Natural killer cell treated with Interleukin-12 subunit alpha and Interleukin-12 subunit beta and Interleukin-15 and Interleukin-18, amount 100 ng/mL, for 72 hours (primary cell): ENCODE measurements around the gene ZFAND3. TPM values are rescaled to one million over a fixed set of nuclear protein-coding genes. Genes with fewer than 3 reads are reported as not detected.

Source experiments
- ATAC-seq, 2 donors: fragments of 150-1000 bp; cut with Tn5 transposase in 1 of 2; sonication (Bioruptor Pico), chemical (Tn5 transposase) in 1 of 2; 2 replicates each; pipeline ENCODE4 v1.10.0; 2021
- DNase-seq: peaks from one replicate; pipeline ENCODE4 v3.0.0; 2022; ENCODE audit warnings: low spot score
- H3K27ac Mint-ChIP-seq, 2 donors: 1 replicate in 1 of 2; 2 replicates in 1 of 2; pipeline ENCODE4 v1.8.0; 2022; ENCODE audit warnings: mixed read lengths in 2 of 2, mild to moderate bottlenecking in 1 of 2, moderate library complexity in 1 of 2
- H3K27me3 Mint-ChIP-seq, 2 donors: 1 replicate in 1 of 2; 2 replicates in 1 of 2; pipeline ENCODE4 v1.8.0; 2022; ENCODE audit warnings: mixed read lengths in 2 of 2
- H3K36me3 Mint-ChIP-seq: one replicate; pipeline ENCODE4 v1.8.0; 2022; ENCODE audit warnings: mixed read lengths
- H3K4me1 Mint-ChIP-seq, 2 donors: 1 replicate in 1 of 2; 2 replicates in 1 of 2; pipeline ENCODE4 v1.8.0; 2022; ENCODE audit warnings: low read depth in 2 of 2, mixed read lengths in 2 of 2, mild to moderate bottlenecking in 1 of 2
- H3K4me3 Mint-ChIP-seq: one replicate; pipeline ENCODE4 v1.8.0; 2022; ENCODE audit warnings: mixed read lengths
- H3K9me3 Mint-ChIP-seq: 2 replicates; pipeline ENCODE4 v1.8.0; 2022; ENCODE audit warnings: mixed read lengths
- total RNA-seq, 2 donors: library from RNA; stranded (reverse); gene quantifications; one replicate each; pipeline ENCODE4 v1.2.3, GENCODE V29; 2022

Gene ZFAND3
- total RNA-seq, 2 donors from 2014 or later = 51.0 to 100 TPM

DNA sequence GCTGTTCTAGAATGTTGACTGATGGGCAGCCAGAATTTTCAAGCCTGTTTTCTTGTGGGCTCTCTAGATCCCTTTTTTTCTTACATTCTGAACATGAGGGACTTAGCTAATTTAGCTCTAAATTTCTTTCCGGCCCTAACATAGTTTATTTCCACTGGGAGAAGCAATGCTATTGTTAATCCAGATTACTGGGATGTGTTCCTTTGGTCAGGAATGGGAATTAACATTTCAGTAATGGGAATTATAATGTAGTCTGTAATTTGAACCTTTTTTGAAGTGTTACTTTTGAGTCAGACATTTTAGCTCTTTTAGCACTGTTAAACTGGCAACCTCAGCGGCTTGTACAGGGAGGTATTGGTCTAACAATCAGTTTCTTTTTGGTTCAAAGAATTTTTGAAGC is 7.5 kb downstream of the ZFAND3 start:
- peaks cover 66 to 84% of the 10 kb centered on the region in 2 donors for H3K4me1 Mint-ChIP-seq
- DNase-seq = no peak
- peaks cover 6% of the 10 kb centered on the region for H3K36me3 Mint-ChIP-seq
- no peaks in the 10 kb centered on the region for H3K27me3 Mint-ChIP-seq
- ATAC-seq = no peak
- peak overlapping the region; percentile 76 to 80 for H3K27ac Mint-ChIP-seq
- peak overlapping the region; percentile 69 for H3K4me3 Mint-ChIP-seq
- H3K9me3 Mint-ChIP-seq = no peaks in the 10 kb centered on the region

DNA sequence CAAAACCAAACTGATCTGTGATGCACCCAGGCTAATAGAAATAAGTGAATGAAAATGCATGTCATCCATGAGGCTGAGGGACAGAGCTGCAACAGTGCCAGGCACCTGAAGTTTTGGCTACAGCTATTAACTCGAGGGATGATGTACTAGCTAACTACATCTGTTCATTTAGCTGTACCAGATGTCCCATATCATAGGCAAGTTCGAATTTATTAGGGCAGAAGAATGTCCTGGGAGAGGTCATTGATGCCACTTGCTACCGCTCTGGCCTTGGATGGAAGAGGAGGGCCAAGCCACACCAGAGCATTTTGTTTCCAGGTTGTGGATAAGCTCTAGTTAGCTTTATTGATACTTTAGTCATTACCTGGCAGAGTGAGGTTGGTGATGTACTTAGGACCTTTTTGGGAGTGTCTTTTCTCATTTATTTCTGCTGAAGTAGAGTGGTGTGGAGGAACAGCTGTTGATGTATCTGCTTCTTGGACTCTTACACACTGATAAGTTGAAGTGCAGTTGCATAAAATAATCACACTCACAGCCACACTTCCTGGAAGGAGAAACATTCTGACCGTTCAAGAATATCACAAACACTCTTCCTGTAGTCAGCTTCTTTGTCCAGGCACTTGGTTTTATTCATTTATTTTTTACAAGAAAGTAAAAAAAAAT is 8.2 kb downstream of the ZFAND3 start:
- peak overlapping the region; percentile 76 to 80 for H3K27ac Mint-ChIP-seq
- H3K4me3 Mint-ChIP-seq = peak overlapping the region; percentile 69
- H3K4me1 Mint-ChIP-seq = peaks cover 63 to 81% of the 10 kb centered on the region in 2 donors

DNA sequence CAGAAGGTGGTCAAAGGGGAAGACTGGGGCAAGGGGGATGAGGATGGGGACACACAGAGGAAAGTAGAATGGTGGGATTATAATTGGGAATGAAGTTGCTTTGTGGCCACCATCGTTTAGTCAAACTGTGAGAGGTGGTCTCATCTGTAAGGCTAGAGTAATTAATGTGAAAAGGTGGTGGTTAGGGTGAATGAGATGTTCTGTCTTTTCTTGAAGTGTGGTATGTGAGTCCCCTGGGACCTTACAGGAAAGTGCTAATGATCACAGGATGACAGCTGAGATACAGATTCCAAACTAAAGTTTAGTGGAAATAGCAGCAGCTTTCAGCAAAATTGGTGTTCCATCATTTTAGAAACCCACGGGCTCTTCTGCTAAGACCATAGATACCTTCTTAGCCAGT is 10.7 kb downstream of the ZFAND3 start:
- H3K27ac Mint-ChIP-seq = peak overlapping the region; percentile 76 to 80
- H3K9me3 Mint-ChIP-seq = no peaks in the 10 kb centered on the region
- H3K27me3 Mint-ChIP-seq = no peaks in the 10 kb centered on the region
- peak overlapping the region; percentile 38 for H3K4me3 Mint-ChIP-seq
- ATAC-seq (no peak), DNase-seq (no peak)
- peaks cover 13% of the 10 kb centered on the region for H3K36me3 Mint-ChIP-seq
- peaks cover 60 to 69% of the 10 kb centered on the region in 2 donors for H3K4me1 Mint-ChIP-seq

More for the DNA sequence above, 8.2 kb downstream of the ZFAND3 start:
- ATAC-seq (peak in 1 of 2 donors; percentile 29), DNase-seq (no peak)
- H3K27me3 Mint-ChIP-seq = no peaks in the 10 kb centered on the region
- peaks cover 6% of the 10 kb centered on the region for H3K36me3 Mint-ChIP-seq
- H3K9me3 Mint-ChIP-seq = no peaks in the 10 kb centered on the region

DNA sequence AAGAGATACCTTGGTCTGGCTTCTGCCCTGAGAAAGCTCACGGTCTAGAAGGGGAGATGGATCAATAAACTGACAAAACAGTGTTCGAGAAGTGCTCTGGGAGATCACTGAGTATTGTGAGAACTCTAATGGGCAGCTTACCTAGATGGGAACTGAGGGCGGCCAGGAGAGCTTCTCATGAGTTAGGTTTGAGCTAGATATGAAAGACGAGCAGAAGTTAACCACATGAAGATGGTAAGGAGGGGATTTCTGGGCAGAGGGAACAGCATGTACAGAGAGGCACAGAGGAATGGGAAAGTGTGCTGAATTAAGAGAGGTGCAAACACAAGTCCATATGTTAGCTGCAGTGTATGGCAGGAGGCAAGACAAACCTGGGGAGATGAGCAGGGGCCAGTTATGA is 11.9 kb downstream of the ZFAND3 start:
- Mint-ChIP-seq H3K27me3 (no peaks in the 10 kb centered on the region), H3K36me3 (peaks cover 13% of the 10 kb centered on the region), H3K4me3 (peak overlapping the region; percentile 60), H3K4me1 (peaks cover 62 to 65% of the 10 kb centered on the region in 2 donors), H3K27ac (peak overlapping the region; percentile 76 to 80), H3K9me3 (no peaks in the 10 kb centered on the region)
- DNase-seq (no peak), ATAC-seq (no peak)

DNA sequence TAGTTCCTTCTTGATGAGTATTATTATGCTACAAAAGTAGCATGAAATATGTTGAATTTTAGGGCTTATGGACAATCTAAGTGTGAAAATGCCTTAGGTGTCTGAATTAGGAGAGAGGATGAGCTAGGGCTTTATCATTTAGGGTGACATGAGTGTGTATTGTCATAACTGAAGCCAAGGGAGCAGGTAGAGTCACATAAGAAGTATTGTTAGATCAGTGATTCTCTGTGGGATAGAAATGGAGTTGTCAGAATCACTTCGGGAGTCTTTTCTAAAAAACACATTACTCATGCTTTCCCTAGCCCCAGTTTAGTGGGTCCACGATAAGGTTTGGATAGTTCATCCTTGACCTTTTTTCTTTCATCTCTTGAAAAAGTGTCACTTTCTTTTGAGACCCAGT is 16.4 kb downstream of the ZFAND3 start:
- DNase-seq (no peak), ATAC-seq (no peak)
- H3K9me3 Mint-ChIP-seq = no peaks in the 10 kb centered on the region
- no peak overlapping the region for H3K27ac Mint-ChIP-seq
- no peaks in the 10 kb centered on the region for H3K27me3 Mint-ChIP-seq
- peaks cover 51 to 54% of the 10 kb centered on the region in 2 donors for H3K4me1 Mint-ChIP-seq
- H3K36me3 Mint-ChIP-seq = peaks cover 13% of the 10 kb centered on the region
- no peak overlapping the region for H3K4me3 Mint-ChIP-seq

DNA sequence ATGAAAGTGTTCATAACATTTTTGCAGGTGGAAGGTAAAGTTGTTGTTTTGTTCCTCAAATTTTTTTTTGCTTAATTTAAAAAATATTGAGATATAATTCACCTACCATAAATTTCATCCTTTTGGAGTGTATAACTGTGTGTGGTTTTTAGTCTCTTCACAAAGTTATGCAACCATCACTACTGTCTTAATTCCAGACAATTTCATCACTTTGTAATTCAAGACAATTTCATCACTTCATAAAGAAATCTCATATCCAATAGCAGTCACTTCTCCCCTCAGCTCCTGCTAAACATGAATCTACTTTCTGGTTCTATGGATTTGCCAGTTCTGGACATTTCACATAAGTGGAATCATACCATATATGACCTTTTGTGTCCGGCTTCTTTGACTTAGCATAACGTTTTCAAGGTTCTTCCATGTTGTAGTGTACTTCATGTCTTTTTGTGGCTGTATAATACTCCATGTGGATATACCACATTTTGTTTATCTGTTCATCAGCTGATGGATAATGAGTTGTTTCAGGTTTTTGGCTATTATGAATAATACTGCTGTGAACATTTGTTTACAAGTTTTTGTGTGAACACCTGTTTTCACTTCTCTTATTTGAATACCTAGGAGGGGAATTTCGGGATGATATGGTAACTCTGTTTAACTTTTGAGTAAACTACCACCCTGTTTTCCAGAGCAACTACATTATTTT is 18.8 kb downstream of the ZFAND3 start:
- Mint-ChIP-seq H3K36me3 (peaks cover 7% of the 10 kb centered on the region), H3K27ac (no peak overlapping the region), H3K4me3 (no peak overlapping the region), H3K27me3 (no peaks in the 10 kb centered on the region), H3K9me3 (no peaks in the 10 kb centered on the region), H3K4me1 (peaks cover 47 to 55% of the 10 kb centered on the region in 2 donors)
- ATAC-seq (no peak), DNase-seq (no peak)

DNA sequence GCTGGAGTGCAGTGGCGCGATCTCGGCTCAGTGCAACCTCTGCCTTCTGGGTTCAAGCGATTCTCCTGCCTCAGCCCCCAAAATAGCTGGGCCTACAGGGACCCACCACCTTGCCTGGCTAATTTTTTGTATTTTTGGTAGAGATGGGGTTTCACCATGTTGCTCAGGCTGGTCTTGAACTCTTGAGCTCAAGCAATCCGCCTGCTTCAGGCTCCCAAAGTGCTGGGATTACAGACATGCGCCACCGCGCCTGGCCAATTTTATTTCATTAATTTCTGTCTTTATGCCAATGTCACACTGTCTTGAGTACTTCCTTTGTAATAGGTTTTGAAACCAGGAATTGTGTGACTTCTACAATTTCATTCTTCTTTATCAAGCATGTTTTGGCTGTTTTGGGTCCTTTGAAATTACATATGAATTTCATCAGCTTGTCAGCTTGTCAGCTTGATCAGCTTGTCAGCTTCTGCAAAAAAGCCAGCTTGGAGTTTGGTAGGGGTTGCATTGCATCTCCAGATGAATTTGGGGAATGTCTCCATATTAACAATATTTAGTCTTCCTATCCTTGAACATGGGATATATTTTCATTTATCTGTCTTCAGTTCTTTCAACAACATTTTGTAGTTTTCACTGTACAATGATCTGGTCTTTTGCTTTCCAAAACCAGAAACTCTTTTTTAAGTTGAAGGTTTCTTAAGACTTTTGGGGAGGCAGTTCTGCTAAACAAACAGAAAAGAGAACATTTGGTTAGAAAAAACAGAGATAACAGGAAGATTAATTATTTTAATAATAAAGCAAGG is 20.8 kb downstream of the ZFAND3 start:
- Mint-ChIP-seq H3K27ac (peak overlapping the region in 1 of 2 donors; percentile 40), H3K9me3 (no peaks in the 10 kb centered on the region), H3K4me1 (peaks cover 57 to 58% of the 10 kb centered on the region in 2 donors), H3K36me3 (no peaks in the 10 kb centered on the region), H3K27me3 (no peaks in the 10 kb centered on the region), H3K4me3 (no peak overlapping the region)
- DNase-seq (no peak), ATAC-seq (no peak)

DNA sequence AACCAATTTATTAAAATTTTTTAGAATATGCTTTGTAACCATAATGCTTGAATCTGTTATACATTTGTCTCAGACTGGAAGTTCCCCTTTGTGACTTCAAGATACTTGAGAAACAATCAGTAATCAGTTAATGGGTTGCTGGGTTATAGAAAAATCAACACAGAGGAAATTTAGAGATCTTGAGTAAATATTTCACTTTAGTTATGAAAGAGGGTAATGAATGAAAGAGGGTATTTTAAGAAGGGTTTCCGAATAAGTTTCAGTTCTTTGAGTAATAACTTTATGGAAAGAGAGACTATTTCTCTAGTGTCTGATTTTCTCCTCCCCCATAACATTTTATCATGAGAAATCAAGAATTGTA is 21.4 kb downstream of the ZFAND3 start:
- H3K27ac Mint-ChIP-seq = peak overlapping the region in 1 of 2 donors; percentile 40
- H3K27me3 Mint-ChIP-seq = no peaks in the 10 kb centered on the region
- H3K4me3 Mint-ChIP-seq = no peak overlapping the region
- no peaks in the 10 kb centered on the region for H3K9me3 Mint-ChIP-seq
- DNase-seq (no peak), ATAC-seq (no peak)
- H3K4me1 Mint-ChIP-seq = peaks cover 58 to 59% of the 10 kb centered on the region in 2 donors
- H3K36me3 Mint-ChIP-seq = no peaks in the 10 kb centered on the region

DNA sequence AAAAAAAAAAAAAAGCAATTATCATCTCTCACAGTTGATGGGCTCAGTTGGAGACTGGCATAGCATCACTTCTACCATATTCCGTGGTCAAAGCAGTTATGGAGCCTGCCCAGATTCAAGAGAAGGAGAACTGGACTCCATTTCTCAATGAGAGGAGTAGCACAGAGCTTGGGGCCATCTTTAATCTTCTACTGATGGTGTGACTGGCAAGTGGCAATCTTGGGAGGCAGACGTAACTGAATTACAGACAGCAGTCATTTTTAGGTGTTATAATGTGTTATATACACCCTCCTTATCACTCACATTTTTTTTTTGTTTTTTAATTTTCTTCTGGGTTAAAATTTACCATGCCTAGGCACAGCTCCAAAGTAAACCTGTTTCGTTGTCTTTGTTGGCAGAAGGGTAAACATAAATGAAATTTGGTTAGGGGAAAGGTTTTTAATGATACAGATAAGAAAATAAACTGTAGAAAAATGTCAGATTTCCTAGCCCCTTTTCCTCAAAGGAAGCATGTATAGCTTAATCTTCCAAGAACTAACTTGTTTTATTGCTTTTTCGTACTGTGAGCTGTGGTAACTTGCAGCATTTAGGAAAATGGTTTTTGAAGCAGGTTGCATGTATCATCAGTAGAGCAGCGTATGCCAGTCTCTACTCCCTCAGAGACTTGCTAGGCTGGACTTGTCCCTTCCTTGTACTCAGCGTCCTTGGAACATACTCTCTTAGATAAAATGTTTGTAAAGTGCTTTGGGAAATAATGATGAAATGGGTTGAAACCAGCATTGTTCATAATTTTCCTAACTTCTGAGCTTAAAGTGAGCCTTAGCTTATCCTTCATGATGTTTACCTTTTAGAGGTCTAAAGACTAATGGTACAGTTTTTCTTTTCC is 25.7 kb downstream of the ZFAND3 start:
- Mint-ChIP-seq H3K9me3 (no peaks in the 10 kb centered on the region), H3K27me3 (no peaks in the 10 kb centered on the region), H3K4me1 (peaks cover 56 to 65% of the 10 kb centered on the region in 2 donors), H3K27ac (peak overlapping the region in 1 of 2 donors; percentile 76), H3K36me3 (no peaks in the 10 kb centered on the region), H3K4me3 (peak overlapping the region; percentile 30)
- no peak for DNase-seq
- ATAC-seq = no peak

DNA sequence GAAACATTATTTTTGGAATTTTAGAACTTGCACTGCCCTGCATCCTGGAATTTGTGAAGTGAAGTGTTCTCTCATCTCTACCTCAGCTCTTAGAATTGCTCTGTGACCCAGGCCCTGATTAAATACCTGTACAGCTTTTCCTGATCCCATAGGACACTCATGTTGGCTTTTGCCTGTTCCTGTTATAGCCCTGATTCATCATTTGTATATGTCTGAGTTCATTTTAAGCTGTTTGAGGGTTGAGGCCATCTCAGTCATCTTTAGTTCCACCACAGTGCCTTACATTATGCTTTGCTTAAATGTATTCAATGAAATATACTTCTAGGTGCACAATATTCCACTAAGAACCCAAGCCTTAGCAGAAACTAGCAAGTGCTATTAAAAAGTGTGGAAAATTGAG is 26.4 kb downstream of the ZFAND3 start:
- H3K27ac Mint-ChIP-seq = no peak overlapping the region
- DNase-seq (no peak), ATAC-seq (no peak)
- H3K36me3 Mint-ChIP-seq = no peaks in the 10 kb centered on the region
- H3K4me3 Mint-ChIP-seq = no peak overlapping the region
- H3K27me3 Mint-ChIP-seq = no peaks in the 10 kb centered on the region
- H3K4me1 Mint-ChIP-seq = peaks cover 55 to 65% of the 10 kb centered on the region in 2 donors
- no peaks in the 10 kb centered on the region for H3K9me3 Mint-ChIP-seq

DNA sequence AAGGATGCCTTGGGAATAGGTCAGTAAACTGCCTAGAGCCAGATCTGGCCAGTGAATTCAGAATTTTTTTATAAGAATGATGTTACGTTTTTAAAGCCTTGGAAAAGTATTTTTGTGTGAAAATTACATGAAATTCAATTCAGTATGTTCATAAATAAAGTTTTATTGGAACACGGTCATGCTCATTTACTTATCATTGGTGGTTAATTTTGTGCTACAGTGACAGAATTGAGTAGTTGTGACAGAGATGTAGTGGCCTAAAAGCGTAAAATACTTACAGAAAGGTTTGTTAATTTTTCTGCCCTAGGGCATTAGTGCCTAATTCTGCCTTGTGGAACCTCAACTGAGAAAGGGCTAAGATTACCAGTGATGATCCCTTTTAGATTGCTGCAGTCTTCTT is 28.2 kb downstream of the ZFAND3 start:
- H3K27ac Mint-ChIP-seq = no peak overlapping the region
- H3K27me3 Mint-ChIP-seq = no peaks in the 10 kb centered on the region
- H3K36me3 Mint-ChIP-seq = no peaks in the 10 kb centered on the region
- no peak for DNase-seq
- no peaks in the 10 kb centered on the region for H3K9me3 Mint-ChIP-seq
- H3K4me1 Mint-ChIP-seq = peaks cover 55 to 73% of the 10 kb centered on the region in 2 donors
- H3K4me3 Mint-ChIP-seq = no peak overlapping the region
- ATAC-seq = no peak

DNA sequence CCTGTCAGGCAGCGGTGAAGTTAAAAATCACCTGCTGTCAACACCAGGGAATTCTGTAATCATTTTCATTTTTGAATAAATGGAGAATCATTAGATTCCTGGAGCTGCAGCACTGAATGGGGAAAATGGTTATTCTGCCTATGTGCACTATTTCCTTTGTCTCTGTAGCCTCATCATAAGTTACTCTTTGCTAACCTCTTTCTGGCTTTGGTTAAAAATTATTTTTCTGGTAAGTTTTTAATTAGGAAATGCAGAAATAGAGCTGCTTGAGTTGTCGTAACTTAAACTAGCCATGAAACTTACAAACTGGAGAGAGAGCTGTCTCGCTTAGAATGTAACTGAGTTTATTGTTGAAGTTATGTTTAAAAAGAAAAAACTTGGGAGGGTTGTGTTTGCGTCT is 28.8 kb downstream of the ZFAND3 start:
- ATAC-seq (no peak), DNase-seq (no peak)
- no peaks in the 10 kb centered on the region for H3K36me3 Mint-ChIP-seq
- peak overlapping the region in 1 of 2 donors; percentile 41 for H3K27ac Mint-ChIP-seq
- H3K4me1 Mint-ChIP-seq = peaks cover 55 to 76% of the 10 kb centered on the region in 2 donors
- no peaks in the 10 kb centered on the region for H3K27me3 Mint-ChIP-seq
- H3K4me3 Mint-ChIP-seq = no peak overlapping the region
- no peaks in the 10 kb centered on the region for H3K9me3 Mint-ChIP-seq

DNA sequence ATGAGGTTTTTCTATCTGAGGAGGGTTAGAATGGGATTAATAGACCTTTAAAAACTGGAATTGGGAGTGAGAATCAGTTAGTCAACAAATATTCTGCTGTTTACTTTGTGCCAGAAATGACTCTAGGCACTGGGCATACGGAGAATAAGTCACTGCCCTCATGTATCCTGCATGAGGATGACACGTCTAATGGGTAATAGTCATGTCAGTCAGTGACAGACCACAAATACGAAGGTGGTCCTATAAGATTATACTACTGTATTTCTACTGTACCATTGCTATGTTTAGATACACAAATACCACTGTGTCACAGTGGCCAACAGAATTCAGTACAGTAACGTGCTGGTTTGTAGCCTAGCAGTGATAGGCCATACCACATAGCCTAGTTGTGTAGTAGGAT is 30.7 kb downstream of the ZFAND3 start:
- DNase-seq (no peak), ATAC-seq (peak in 1 of 2 donors; percentile 71)
- Mint-ChIP-seq H3K4me1 (peaks cover 43 to 60% of the 10 kb centered on the region in 2 donors), H3K27me3 (no peaks in the 10 kb centered on the region), H3K9me3 (no peaks in the 10 kb centered on the region), H3K27ac (peak overlapping the region in 1 of 2 donors; percentile 85), H3K36me3 (no peaks in the 10 kb centered on the region), H3K4me3 (no peak overlapping the region)
